Stimulated activated CD4-positive, alpha-beta T cell treated with anti-CD3 and anti-CD28 coated beads, Interleukin-12 subunit alpha, Interleukin-12 subunit beta, amount 100 ng/mL, for 4 hours (primary cell): ENCODE data around the gene KLHL10.
"Not testable (repeated sequence)": the region's sequence is repeated elsewhere in the genome, so short reads cannot be mapped to it uniquely, and the experiment has no call there.

Experiments
- DNase-seq: peaks from one replicate; pipeline ENCODE4 v3.0.0-alpha.2; 2020

Gene KLHL10

GRCh38 chr17:41813699-41814124, 23.9 kb upstream of the KLHL10 start:
- DNase-seq: no peak

GRCh38 chr17:41814195-41814594, 23.4 kb upstream of the KLHL10 start:
- no peak for DNase-seq

GRCh38 chr17:41816637-41817320, 20.8 kb upstream of the KLHL10 start:
- DNase-seq: no peak

- DNase-seq: no peak
Measured at GRCh38 chr17:41818024-41818423, 19.6 kb upstream of the KLHL10 start.

GRCh38 chr17:41821776-41822175, 15.8 kb upstream of the KLHL10 start:
- DNase-seq: no peak

GRCh38 chr17:41822216-41823140, 15.1 kb upstream of the KLHL10 start:
- DNase-seq: no peak

- DNase-seq: no peak
Measured at GRCh38 chr17:41823141-41823524, 14.5 kb upstream of the KLHL10 start.

- DNase-seq: no peak
Measured at GRCh38 chr17:41823580-41823979, 14.0 kb upstream of the KLHL10 start.

- no peak for DNase-seq
Measured at GRCh38 chr17:41824086-41824485, 13.5 kb upstream of the KLHL10 start.

GRCh38 chr17:41825175-41825845, 12.3 kb upstream of the KLHL10 start:
- DNase-seq: no peak

- DNase-seq: not testable (repeated sequence)
Measured at GRCh38 chr17:41829961-41830360, 7.7 kb upstream of the KLHL10 start.

GRCh38 chr17:41835214-41835799, 2.3 kb upstream of the KLHL10 start:
- no peak for DNase-seq

GRCh38 chr17:41835800-41836549, 1.6 kb upstream of the KLHL10 start, which contains the start of gene NT5C3B:
NT5C3B (minus strand) TSS chr17:41836232; CDS start chr17:41836193, 39 bp downstream.
- peak; percentile 58 for DNase-seq

GRCh38 chr17:41836550-41837196, 952 bp upstream of the KLHL10 start:
- no peak for DNase-seq

- not testable (repeated sequence) for DNase-seq
Measured at GRCh38 chr17:41839448-41839847, 1.8 kb downstream of the KLHL10 start.

- not testable (repeated sequence) for DNase-seq
Measured at GRCh38 chr17:41840781-41841180, 3.2 kb downstream of the KLHL10 start.

- DNase-seq: no peak
Measured at GRCh38 chr17:41844971-41845370, 7.3 kb downstream of the KLHL10 start.

GRCh38 chr17:41848788-41849187, 11.2 kb downstream of the KLHL10 start:
- DNase-seq: no peak

- DNase-seq: no peak
Measured at GRCh38 chr17:41849251-41849990, 11.8 kb downstream of the KLHL10 start.

GRCh38 chr17:41851382-41851781, 13.8 kb downstream of the KLHL10 start:
- not testable (repeated sequence) for DNase-seq
